Stimulated activated naive CD4-positive, alpha-beta T cell (primary cell): Measurements from ENCODE around the gene IGF2.
A peak's percentile ranks its signal among the peaks of the same experiment; 100 is the strongest.

ENCODE experiments used
- DNase-seq, 6 experiments: peaks; one replicate each; lab custom pipeline; 2025; lab: John Stamatoyannopoulos, UW

IGF2 gene

DNA sequence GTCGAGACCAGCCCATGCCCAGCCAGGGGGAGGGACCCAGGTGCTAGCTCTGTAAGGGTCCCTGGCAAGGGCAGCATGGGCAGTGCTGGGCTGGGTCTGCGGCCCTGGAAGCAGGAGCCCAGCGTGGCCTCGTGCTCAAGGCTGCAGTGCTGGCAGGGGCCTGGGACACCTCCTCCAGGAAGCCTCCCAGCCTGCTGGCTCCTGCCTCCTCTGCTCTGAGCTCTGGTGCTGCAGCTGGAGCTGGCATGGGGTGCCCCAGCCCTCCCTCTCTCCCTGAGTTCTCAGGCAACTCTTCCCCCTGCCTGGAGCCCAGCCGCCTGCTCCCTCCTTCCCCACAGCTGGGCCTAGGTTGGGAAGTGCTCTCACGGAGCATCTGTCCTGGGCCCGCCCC lies 15.0 kb upstream of the IGF2 start:
- DNase-seq: no peak

GRCh38 chr11:2153581-2154194 lies 14.5 kb upstream of the IGF2 start:
- no peak for DNase-seq

DNA sequence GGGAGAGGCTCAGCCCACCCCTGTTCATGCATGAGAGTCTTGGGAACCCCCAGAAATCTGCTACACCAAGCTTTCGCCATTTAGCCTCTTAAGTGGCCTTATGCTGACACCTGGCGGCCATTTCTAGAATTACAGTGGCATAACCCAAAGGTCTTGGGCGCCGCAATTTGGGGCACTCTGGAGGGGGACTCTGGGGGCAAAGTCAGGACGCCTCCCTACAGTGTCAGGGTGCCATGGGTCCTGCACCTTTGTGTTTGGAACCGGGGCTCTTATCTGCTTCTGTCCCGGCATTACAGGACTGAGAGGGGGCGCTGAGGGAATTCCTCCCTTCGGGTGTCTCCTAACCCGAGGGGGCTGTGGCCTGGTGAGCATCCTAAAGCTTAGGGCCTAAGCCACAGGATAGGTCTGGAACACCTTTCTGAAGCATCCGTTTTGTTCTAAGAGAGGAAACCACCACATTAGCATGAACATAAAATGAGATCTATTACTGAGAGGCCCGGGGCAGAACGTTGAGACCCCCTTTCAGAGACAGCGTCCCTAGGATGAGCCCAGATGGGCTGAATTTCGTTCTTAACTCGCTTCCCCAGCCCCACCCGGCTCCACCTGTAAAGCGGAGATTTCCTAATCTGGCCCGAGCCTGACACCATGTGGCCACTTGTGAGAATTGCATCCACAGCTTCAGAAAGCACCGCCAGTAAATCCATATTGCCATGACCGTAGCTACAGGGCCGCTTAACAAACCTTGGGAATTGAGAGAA lies 12.5 kb upstream of the IGF2 start:
- peak; percentile 61 to 87 (median 70) for DNase-seq

- no peak for DNase-seq
These were observed 11.0 kb upstream of the IGF2 start for GRCh38 chr11:2149864-2150847.

- DNase-seq: no peak
These were observed 10.3 kb upstream of the IGF2 start for GRCh38 chr11:2149460-2149859.

- no peak for DNase-seq
These were observed 9.4 kb upstream of the IGF2 start for GRCh38 chr11:2148595-2148994.

DNA sequence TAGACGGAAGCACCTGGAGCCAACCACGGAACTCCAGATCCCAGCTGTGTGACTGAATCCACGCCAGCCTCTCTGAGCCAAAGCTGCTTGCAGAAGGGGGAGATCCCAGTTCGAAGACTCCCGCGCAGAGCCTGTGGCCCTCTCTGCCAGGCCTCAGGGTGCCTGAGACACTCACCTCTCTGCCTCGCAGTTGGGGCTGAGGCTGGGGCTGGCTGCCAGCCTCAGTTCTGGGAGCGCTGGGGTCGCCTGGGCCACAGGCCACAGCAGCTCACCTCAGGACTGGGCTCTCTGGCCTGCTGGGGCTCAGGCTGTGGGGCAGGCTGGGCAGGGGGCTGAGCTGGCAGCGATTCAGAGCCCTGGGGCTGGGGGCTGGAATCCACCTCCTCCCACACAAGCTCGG lies 8.2 kb upstream of the IGF2 start:
- no peak for DNase-seq

GRCh38 chr11:2146051-2146450 lies 6.9 kb upstream of the IGF2 start:
- DNase-seq: no peak

DNA sequence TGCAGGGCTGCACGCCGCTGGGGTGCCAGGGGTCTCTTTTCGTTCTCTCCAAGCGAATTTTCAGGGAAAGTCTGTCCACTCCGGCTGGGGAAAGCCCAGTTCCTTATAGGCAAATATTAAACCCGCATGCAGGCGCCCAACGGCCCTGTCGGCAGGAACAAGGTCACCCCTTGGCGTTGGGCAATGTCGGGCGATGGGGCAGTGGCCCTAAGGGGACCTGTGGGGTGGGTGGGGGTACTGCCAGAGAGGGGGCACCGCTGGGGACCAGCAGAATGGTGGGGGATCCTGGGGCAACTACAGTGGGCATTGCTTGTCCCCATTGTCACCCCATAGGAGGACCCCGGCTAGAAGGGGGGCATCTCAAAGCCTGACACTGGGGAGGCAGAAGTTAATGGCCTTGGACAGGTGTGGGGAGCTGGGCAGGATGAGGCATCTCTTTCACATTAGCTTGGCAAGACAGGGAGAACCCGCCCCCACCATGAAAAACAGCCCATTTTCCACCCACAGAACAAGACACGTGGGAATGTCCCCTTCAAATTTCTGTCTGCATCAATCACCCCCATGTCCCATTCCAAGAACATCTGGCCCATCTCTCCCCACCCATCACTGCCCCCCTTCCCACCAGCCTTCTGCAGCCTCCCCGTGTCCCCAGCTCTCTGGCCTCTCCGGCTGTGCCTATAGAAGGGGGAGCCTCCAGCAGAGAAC lies 5.5 kb upstream of the IGF2 start:
- DNase-seq: no peak

DNA sequence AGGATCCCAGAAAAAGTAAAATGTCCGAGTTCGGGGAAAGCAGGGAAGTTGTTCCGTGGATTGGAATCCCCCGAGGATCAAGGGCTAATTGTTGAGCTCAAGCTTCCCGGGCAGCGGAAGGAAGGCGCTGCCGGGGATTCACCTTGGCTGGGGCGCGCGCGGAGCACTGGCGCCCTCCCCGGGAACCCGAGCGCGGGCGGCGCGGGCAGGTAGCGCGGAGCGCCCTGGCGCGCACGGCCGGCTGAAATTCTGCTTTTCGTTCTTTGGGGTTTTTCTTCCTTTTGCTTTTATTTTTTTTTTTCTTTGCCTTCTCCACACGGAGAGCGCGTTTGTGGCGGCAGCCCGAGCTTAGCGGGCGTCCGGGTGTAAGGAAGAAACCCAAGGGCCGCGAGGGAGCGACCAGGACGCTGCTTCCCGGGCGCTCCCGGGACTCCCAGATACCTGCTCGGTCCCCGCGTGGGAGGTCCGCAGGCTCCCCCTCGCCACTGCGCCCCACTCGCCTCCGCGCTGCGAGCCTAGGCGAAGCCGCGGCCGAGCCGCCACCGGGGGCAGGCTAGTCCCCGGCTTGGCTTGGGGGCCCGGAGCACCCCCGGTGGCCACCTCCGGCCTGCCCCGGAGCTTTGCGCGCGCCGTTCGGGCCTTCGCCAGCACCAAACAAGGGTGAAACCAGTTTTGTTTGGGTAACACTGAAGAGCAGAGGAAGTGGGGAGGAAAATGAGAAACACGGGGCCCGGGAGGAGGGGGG lies 4.8 kb upstream of the IGF2 start:
- DNase-seq: no peak

DNA sequence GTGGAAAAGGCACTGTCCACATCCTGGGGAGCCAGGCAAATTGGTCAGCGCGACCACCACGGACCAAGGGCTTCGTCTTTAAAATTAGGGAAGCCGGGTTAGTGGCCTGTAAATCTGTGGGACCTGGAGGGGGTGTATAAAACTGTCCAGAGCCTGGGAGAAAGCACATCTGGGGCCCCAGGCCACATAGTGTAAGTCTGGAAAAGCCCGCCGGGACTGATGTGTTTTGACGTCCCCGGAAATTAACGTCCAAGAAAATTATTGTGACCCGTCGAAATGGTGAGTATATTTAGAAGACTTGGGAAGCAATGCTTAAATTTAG lies 4.2 kb upstream of the IGF2 start:
- no peak for DNase-seq

GRCh38 chr11:2142762-2143202 lies 3.6 kb upstream of the IGF2 start:
- DNase-seq: no peak

DNA sequence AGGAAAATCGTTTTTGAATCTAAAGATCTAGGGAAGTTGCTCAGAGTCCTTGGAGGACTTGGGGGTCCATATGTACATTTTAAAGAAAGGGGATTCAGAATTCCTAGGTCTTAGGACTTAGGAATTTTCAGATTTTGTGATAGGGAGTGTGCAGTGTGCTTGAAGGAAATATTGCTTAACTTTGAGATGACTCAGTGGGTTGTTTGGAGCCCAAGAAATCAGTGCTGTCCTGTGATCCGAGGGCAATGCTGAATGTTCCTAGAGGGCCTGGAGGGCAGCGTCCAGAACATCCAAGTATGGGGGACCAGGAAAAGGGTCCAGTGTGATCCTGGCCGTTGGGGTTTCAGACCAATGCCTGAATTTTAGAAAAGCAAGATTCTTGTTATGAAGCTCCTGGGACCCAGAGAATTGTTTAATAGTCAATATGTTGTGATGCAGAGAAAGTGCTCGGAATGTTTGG lies 3.1 kb upstream of the IGF2 start:
- no peak for DNase-seq

- DNase-seq: no peak
These were observed 1.5 kb upstream of the IGF2 start for GRCh38 chr11:2140411-2141400.

- no peak for DNase-seq
These were observed 590 bp upstream of the IGF2 start for GRCh38 chr11:2139621-2140337.

- DNase-seq: no peak
These were observed 612 bp downstream of the IGF2 start for GRCh38 chr11:2138431-2139122.

- DNase-seq: no peak
These were observed 1.1 kb downstream of the IGF2 start for GRCh38 chr11:2138068-2138430.

- DNase-seq: no peak
These were observed 1.8 kb downstream of the IGF2 start for GRCh38 chr11:2137202-2138067.
